ENCODE results near the gene PSMC3IP. TPM values are rescaled to one million over a fixed set of nuclear protein-coding genes. Genes with fewer than 3 reads are reported as not detected.

The PSMC3IP gene
- total RNA-seq, 1 experiment from 2014 or later, result 19.2 TPM

DNA sequence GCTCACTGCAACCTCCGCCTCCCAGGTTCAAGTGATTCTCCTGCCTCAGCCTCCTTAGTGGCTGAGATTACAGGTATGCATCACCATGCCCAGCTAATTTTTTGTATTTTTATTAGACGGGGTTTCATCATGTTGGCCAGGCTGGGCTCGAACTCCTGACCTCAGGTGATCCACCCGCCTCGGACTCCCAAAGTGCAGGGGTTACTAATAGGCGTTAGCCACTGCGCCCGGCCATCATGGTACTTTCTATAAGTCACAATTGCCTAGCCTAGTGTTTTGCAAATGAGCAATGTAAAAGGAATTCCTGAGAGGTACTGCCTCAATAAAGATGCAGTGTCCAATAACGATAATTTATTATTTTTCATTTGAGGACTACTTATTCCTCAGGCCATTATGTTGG is 13.9 kb upstream of the PSMC3IP start:
- no peak overlapping the region for H3K4me3 ChIP-seq (ENCODE audit: low read depth in 2 of 2, low read length in 2 of 2)
- in situ Hi-C loops (cut with HindIII; ENCODE audit: low pct_unique_long_range_greater_than_20kb, low sequenced_read_pairs), result no loop called here
- H3K36me3 ChIP-seq (ENCODE audit: control insufficient read depth, insufficient read depth, low read length), result no peaks in the 10 kb centered on the region; the same call in 1 of the 2 replicates
- H3K4me1 ChIP-seq (ENCODE audit: control insufficient read depth, insufficient read depth, low read length), result no peaks in the 10 kb centered on the region
- POLR2A ChIA-PET, result interaction anchor here (0.6 kb wide), 1 partner anchor 81 kb away, joined by 4 read pairs; no protein-coding TSS in a partner anchor
- no peaks in the 10 kb centered on the region for H3K9me3 ChIP-seq (ENCODE audit: control insufficient read depth, insufficient read depth, low read depth, low read length)
- CTCF ChIA-PET, result no interaction called here
- BruUV-seq (replicated peaks), result no TSS peak
- DNase-seq (ENCODE audit: low read depth, low spot score) (no peak), ATAC-seq (no peak)
- no peak overlapping the region for H3K27ac ChIP-seq (ENCODE audit: low read length)
- no peaks in the 10 kb centered on the region for H3K27me3 ChIP-seq (ENCODE audit: control insufficient read depth, insufficient read depth, low read length)
- TF ChIP-seq, protein P1, sequence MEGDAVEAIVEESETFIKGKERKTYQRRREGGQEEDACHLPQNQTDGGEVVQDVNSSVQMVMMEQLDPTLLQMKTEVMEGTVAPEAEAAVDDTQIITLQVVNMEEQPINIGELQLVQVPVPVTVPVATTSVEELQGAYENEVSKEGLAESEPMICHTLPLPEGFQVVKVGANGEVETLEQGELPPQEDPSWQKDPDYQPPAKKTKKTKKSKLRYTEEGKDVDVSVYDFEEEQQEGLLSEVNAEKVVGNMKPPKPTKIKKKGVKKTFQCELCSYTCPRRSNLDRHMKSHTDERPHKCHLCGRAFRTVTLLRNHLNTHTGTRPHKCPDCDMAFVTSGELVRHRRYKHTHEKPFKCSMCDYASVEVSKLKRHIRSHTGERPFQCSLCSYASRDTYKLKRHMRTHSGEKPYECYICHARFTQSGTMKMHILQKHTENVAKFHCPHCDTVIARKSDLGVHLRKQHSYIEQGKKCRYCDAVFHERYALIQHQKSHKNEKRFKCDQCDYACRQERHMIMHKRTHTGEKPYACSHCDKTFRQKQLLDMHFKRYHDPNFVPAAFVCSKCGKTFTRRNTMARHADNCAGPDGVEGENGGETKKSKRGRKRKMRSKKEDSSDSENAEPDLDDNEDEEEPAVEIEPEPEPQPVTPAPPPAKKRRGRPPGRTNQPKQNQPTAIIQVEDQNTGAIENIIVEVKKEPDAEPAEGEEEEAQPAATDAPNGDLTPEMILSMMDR (IDR thresholded peaks at IDR 0.05), result no peak
- TF ChIP-seq TCF7L2 (IDR thresholded peaks at IDR 0.05; ENCODE audit: low read depth, low read length) (no peak), POLR2AphosphoS5 (IDR thresholded peaks at IDR 0.05; ENCODE audit: low read depth, low read length) (no peak), SIN3A (IDR thresholded peaks at IDR 0.05; ENCODE audit: borderline replicate concordance, insufficient read depth, low read depth, low read length) (no peak)
- TF ChIP-seq, protein P2, sequence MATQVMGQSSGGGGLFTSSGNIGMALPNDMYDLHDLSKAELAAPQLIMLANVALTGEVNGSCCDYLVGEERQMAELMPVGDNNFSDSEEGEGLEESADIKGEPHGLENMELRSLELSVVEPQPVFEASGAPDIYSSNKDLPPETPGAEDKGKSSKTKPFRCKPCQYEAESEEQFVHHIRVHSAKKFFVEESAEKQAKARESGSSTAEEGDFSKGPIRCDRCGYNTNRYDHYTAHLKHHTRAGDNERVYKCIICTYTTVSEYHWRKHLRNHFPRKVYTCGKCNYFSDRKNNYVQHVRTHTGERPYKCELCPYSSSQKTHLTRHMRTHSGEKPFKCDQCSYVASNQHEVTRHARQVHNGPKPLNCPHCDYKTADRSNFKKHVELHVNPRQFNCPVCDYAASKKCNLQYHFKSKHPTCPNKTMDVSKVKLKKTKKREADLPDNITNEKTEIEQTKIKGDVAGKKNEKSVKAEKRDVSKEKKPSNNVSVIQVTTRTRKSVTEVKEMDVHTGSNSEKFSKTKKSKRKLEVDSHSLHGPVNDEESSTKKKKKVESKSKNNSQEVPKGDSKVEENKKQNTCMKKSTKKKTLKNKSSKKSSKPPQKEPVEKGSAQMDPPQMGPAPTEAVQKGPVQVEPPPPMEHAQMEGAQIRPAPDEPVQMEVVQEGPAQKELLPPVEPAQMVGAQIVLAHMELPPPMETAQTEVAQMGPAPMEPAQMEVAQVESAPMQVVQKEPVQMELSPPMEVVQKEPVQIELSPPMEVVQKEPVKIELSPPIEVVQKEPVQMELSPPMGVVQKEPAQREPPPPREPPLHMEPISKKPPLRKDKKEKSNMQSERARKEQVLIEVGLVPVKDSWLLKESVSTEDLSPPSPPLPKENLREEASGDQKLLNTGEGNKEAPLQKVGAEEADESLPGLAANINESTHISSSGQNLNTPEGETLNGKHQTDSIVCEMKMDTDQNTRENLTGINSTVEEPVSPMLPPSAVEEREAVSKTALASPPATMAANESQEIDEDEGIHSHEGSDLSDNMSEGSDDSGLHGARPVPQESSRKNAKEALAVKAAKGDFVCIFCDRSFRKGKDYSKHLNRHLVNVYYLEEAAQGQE (IDR thresholded peaks at IDR 0.05; ENCODE audit: insufficient read depth in 1 of 2, low read depth in 2 of 2, low read length in 1 of 2), result no peak
- intact Hi-C loops (cut with micrococcal nuclease; ENCODE audit: unreplicated experiment), result no loop called here

DNA sequence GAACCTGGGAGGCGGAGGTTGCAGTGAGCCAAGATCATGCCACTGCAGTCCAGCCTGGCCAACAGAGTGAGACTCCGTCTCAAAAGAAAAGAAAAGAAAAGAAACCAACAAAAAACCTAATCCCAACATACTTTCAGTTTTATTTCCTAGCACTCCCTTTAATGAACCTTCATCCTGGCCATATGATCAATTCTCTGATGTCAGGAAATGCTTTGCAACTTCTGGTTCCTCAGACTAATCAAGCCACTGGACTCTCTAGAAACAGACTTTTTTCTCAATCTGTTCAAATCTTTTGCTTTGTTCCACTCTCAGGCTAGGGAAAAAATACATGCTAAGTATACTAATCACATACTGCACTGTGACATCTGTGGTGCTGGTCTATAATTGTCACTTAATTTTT is 13.4 kb upstream of the PSMC3IP start:
- TF ChIP-seq, protein P2 (IDR thresholded peaks at IDR 0.05; ENCODE audit: insufficient read depth in 1 of 2, low read depth in 2 of 2, low read length in 1 of 2), result no peak
- TF ChIP-seq, protein P1 (IDR thresholded peaks at IDR 0.05), result no peak
- TF ChIP-seq SIN3A (IDR thresholded peaks at IDR 0.05; ENCODE audit: borderline replicate concordance, insufficient read depth, low read depth, low read length) (no peak), POLR2AphosphoS5 (IDR thresholded peaks at IDR 0.05; ENCODE audit: low read depth, low read length) (no peak), TCF7L2 (IDR thresholded peaks at IDR 0.05; ENCODE audit: low read depth, low read length) (no peak)
- no peak for ATAC-seq
- H3K9me3 ChIP-seq (ENCODE audit: control insufficient read depth, insufficient read depth, low read depth, low read length), result no peaks in the 10 kb centered on the region
- no peaks in the 10 kb centered on the region for H3K4me1 ChIP-seq (ENCODE audit: control insufficient read depth, insufficient read depth, low read length)
- H3K36me3 ChIP-seq (ENCODE audit: control insufficient read depth, insufficient read depth, low read length), result no peaks in the 10 kb centered on the region; the same call in 1 of the 2 replicates
- intact Hi-C loops (cut with micrococcal nuclease; ENCODE audit: unreplicated experiment) (no loop called here), in situ Hi-C loops (cut with HindIII; ENCODE audit: low pct_unique_long_range_greater_than_20kb, low sequenced_read_pairs) (no loop called here)
- CTCF ChIA-PET, result no interaction called here
- no peaks in the 10 kb centered on the region for H3K27me3 ChIP-seq (ENCODE audit: control insufficient read depth, insufficient read depth, low read length)
- POLR2A ChIA-PET, result interaction anchor here (0.6 kb wide), 1 partner anchor 82 kb away, joined by 4 read pairs; no protein-coding TSS in a partner anchor
- BruUV-seq (replicated peaks), result no TSS peak
- no peak overlapping the region for H3K27ac ChIP-seq (ENCODE audit: low read length)
- H3K4me3 ChIP-seq (ENCODE audit: low read depth in 2 of 2, low read length in 2 of 2), result no peak overlapping the region
- no peak for DNase-seq (ENCODE audit: low read depth, low spot score)
